GM18507 (cell line): ENCODE results near the gene DRC1.

Source experiments
- DNase-seq: peaks from one replicate; pipeline ENCODE4 v3.0.0; 2011; ENCODE audit warnings: low read depth; ENCODE audit not compliant: insufficient read length; ENCODE audit errors: extremely low spot score
- FAIRE-seq: peaks from 2 replicates; lab custom pipeline; 2011; peaks lifted over from hg19 to GRCh38; lab: Jason Lieb, UNC

Gene DRC1

GRCh38 chr2:26395394-26395793, 6.3 kb upstream of the DRC1 start:
- DNase-seq (no peak), FAIRE-seq (no peak)

- DNase-seq (no peak), FAIRE-seq (no peak)
These were observed 4.9 kb upstream of the DRC1 start for GRCh38 chr2:26396734-26397298.

GRCh38 chr2:26399771-26400376, 1.8 kb upstream of the DRC1 start:
- DNase-seq (no peak), FAIRE-seq (no peak)

DNA sequence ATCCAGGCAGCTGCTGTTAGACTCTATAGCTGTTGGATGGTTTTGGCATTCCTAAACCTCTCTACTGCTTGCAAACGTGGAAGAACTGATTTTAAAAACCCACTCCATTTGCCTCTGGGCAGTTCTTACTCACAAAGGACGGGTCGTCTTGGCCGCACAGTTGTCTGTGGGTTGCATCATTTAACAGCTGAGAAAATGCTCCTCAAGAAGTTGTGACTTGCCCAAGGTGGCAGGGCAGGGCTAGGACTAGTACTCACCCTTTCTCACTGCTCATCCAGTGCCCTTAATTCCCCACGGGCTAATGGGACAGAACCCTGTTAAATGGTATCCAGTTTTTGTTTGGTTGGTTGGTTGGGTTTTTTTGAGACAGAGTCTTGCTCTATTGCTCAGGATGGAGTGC, 997 bp upstream of the DRC1 start:
- FAIRE-seq (peak; percentile 31), DNase-seq (no peak)

- FAIRE-seq (no peak), DNase-seq (no peak)
These were observed 5.8 kb downstream of the DRC1 start for GRCh38 chr2:26407526-26407925.

- DNase-seq (no peak), FAIRE-seq (no peak)
These were observed 8.1 kb downstream of the DRC1 start for GRCh38 chr2:26409785-26410184.

DNA sequence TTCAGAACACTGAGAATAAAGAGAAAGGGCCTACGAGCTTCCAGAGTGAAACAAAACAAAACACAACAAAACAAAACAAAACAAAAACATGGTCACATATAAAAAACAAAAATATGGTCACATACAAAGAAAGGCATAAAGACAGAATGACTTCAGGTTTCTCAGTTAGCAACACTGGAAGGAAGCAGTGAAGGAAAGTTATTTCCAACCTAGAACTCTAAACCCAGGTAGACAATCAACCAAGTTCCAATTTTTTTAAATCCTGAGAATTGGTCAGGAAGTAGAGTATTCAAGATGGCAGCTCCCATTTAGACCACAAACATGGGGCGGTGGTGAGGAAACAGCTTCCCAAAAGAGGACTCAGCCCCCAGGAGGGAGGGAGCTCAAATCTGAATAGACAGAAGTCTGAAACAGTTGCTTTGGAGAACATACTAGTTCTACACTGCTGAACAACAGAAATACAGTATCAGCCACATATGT, 9.1 kb downstream of the DRC1 start:
- DNase-seq (no peak), FAIRE-seq (peak; percentile 12)

GRCh38 chr2:26411419-26411818, 9.7 kb downstream of the DRC1 start:
- DNase-seq (no peak), FAIRE-seq (no peak)

- DNase-seq, result peak; percentile 36
- peak; percentile 77 for FAIRE-seq
These were observed 10.5 kb downstream of the DRC1 start for GRCh38 chr2:26412091-26412673.

GRCh38 chr2:26414311-26414710, 12.6 kb downstream of the DRC1 start:
- peak; percentile 15 for FAIRE-seq
- no peak for DNase-seq

DNA sequence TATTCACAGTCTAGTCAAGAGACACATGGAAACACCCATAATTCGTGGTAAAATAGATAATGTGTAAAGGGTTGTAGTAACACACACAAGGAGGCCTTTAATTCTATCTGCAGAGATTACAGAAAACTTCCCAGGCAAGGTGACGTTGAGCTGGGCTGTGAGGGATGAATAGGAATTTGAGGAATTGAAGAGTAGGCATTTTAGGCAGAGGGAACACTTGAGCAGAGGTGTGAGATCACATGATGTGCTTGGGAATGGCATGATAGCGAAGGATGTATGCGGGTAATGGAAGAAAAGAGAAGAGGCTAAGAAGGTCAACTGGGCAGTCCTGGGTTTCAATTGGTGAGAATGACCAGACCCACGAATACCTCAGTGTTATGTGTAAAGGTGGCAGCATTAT, 20.2 kb downstream of the DRC1 start:
- DNase-seq, result no peak
- no peak for FAIRE-seq

DNA sequence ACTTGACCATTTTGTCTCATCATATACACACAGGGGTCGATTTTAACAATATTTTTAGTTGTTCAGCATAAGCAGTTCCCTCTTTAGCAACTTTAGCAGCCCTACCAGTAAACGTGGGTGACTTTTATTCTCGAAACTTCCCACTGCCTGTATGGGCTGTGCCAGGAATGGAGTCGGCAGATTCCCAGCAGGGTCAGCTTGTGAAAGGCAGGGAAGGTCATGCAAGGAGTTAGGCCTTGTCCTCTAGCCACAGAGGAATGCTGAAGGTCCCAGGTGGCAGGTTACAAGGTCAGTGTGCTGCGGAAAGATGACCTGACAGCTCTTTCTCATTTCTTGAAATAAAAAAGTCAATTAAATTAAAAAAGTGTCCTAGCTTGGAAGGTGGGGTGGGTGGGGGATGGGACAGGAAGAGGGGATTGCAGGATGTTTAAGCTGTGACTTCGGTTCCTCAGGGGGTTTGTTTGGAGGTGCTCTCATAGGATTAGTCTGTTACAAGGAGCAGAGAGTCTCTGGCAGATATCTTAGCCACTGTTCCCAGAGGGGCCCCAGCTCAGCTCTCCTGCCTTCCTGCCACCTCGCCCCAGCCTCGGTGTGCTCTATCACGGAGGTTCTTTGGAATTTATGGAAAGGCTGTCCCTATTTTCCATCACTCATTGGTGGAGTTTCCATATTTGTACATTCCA, 21.4 kb downstream of the DRC1 start:
- no peak for DNase-seq
- no peak for FAIRE-seq

DNA sequence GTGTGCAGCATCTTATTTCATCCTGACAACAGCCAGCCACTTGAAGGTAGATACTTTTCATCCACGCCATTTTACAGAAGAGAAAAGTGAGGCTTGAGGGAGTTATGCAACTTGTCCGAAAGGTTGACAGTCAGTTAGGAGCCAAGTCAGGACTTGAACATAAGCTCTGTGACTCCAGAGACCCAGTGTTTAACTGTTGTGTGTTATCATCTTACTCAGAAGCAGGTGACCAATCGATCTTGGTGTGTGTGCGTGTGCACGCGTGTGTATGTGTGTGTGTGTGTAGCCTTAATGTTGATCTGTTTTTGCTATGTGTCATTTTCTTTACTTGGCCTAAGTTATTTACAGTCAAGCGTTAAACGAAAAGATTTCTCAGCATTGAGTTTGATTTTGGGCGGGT, 22.0 kb downstream of the DRC1 start:
- FAIRE-seq (no peak), DNase-seq (no peak)

DNA sequence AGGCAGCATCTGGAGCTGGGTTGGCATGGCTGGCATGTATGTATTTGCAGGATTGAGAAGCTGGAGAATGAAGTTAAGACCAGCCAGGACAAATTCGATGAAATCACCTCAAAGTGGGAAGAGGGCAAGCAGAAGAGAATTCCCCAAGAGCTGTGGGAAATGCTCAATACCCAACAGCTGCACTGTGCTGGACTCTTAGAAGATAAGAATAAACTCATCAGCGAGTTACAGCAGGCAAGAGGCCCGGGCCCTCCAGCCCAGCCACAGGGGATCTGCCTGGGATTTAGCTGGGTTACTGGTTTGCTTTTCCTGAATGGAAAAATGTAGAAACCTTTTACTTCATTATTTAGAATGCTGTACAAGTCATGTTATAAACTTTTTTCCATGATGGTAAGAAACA, 22.5 kb downstream of the DRC1 start:
- no peak for DNase-seq
- FAIRE-seq, result no peak

DNA sequence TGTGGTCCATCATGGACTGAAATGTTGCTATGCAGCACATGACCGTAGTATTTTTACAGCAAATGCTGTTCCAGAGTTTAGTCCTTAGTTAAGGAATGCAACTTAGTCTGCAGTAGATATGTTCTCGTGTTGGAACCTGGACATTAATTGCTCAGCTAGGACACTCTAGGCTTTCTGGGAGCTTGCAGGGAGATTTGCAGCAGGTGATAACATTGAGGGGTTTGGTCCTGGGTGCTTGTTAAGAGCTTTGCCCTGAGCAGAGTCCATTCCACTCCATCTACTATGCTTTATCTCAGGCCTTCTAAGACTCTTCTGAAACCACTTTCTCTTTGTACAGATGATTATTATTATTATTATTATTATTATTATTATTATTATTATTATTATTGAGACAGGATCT, 27.1 kb downstream of the DRC1 start:
- FAIRE-seq, result no peak
- no peak for DNase-seq

DNA sequence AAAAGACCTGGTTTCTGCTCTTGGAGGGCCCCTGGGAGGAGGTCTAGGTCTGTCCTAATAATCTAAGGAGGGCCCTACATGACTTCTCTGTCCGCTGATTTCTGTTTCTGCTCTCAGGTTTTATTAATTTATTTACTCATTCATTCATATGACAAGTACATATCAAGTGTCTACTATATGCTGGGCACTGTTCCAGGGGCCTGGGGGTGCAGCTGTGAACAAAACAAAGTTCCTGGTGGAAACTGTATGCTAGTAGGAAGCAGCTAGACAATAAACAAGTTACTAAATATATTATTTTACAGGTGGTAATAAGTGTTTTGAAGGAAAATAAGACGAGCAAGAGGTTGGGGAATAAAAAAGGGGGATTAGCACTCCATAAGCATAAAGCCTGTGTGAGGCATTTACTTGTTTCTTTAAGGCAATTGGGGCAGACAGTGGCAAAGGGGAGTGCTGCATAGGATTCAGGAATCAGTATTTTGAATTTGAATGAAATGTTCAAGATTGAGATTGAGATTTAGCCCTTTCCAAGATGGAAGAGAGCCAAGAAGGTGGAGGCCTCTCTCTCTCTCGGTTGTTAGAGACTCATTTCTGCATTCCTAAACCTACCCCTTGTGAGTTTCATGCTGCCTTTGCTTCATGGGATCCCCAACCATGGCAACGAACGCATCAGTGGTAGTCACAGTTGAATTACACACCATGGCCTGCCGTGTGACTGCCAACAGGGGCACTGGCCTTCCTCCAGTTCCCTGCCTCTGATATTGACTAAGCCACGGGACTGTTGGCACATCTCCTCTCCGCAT, 28.3 kb downstream of the DRC1 start:
- FAIRE-seq (no peak), DNase-seq (no peak)

DNA sequence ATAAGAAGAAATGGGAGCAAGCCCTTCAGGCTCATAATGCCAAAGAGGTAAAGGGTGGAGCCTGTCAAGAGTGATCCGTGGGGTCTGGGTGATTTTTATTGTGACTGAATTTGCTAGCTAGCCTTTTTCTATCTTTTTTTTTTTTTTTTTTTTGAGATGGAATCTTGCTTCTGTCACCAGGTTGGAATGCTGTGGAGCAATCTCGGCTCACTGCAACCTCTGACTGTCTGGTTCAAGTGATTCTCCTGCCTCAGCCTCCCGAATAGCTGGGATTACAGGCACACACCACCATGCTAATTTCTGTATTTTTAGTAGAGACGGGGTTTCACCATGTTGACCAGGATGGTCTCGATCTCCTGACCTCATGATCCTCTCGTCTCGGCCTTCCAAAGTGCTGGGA, 29.1 kb downstream of the DRC1 start:
- no peak for DNase-seq
- no peak for FAIRE-seq

DNA sequence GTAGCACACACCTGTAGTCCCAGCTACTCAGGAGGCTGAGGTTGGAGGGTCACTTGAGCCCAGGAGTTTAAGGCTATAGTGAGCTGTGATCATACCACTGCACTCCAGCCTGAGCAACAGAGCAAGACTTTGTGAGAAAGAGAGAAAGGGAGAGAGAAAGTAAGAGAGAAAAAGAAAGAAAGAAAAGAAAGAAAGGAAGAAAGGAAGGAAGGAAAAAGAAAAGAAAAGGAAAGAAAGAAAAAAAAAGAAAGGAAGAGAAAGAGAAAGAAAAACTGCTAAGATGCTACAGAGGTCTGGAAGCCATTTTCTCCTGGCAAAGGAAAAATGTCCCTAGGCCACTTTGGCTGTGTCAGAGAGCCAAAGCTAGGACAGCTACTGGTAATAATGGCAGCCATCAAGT, 30.6 kb downstream of the DRC1 start:
- FAIRE-seq (no peak), DNase-seq (no peak)

- no peak for FAIRE-seq
- no peak for DNase-seq
These were observed 31.1 kb downstream of the DRC1 start for GRCh38 chr2:26432859-26433258.

- DNase-seq, result no peak
- no peak for FAIRE-seq
These were observed 33.4 kb downstream of the DRC1 start for GRCh38 chr2:26435106-26435505.
